Activated CD4-positive, alpha-beta T cell treated with anti-CD3 and anti-CD28 coated beads, Interleukin-10, Interleukin-2, amounts not matched to agents 100 ng/mL and 50 ng/mL, durations not matched to agents 16 hours and 8 hours (primary cell): Measurements from ENCODE around the gene BGN.

Source experiments
- DNase-seq: peaks from one replicate; pipeline ENCODE4 v3.0.0-alpha.2; 2020

The BGN gene

GRCh38 chrX:153537080-153537479, 42.3 kb downstream of the BGN start:
- DNase-seq: no peak

DNA sequence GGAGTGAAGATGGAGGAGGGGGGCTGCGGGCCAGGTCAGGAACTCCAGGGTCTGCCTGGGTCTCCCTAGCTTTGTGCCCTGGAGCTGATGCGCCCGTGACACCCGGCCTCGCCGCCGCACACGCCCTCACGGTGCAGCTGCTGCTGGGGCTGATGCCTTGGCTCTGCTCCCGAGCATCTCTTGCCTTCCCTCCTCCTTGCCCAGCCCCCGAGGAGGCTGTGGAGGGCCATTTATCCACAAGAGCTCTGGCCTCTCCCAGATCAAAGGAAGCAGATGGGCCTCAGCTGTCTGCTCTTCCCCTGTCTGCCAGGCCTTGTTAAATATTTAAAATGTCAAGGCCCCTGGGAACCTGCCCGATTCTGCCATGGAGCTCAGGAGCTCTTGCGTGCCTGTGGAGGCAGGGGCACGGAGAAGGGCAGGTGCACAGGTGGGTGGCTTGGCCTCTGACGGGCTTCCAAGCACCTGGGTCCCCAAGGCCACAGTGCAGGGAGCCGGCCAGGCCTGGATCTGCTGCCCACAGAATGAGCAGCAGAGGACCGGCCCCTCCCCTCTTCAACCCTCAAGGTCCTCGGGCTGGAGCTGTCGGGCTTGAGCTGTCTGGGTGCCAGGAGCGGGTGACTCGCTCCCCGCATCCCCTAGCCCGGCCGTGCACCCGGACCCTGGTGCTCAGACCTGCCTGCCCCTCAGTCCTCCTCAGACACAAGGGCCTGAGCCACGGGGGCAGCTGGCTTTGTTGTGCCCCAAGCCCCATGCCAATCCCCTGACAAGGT, 42.9 kb downstream of the BGN start:
- no peak for DNase-seq

DNA sequence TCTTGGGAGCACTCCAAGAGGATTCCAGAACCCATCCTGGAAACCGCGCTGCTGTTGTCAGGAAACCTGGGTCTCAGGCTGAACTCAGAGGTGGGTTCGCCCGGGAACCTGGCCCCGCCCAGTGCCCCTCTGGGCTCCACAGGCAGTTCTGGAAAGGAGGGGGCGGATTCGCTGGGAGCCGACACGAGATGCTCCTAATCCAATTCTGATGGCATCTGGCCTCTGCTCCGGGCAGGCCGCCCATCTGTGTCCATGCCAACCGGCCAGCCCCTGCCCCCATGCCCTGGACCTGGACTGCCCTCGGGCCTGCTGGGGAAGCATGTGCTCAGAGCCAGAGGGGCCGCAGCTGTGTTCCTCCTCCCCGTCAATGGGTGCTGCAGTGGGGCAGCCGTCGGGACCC, 43.6 kb downstream of the BGN start:
- no peak for DNase-seq

GRCh38 chrX:153539171-153539978, 44.6 kb downstream of the BGN start:
- peak; percentile 68 for DNase-seq

- DNase-seq: no peak
These were observed 45.2 kb downstream of the BGN start for GRCh38 chrX:153539979-153540358.

GRCh38 chrX:153544727-153545126, 49.9 kb downstream of the BGN start:
- no peak for DNase-seq

- DNase-seq: no peak
These were observed 51.6 kb downstream of the BGN start for GRCh38 chrX:153546386-153546785.

DNA sequence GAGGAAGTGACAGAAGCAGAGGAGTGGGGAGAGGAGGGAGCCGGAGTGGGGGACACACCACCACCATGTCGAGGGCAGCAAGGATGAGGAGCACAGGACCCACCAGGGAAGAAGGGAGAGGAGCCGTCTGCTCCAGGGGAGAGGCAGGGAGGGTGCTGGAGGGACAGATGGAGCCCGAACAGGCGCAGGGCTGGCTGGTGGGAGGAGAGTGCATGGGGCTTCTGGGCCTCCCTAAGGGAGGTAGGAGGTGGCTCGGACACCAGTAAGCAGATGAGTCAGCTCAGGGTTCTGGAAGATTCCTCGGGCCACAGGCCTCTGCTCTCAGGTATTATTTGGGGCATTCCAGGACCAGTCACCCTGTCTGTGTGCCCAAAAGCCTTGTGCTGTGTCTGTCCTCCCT, 52.4 kb downstream of the BGN start:
- DNase-seq: no peak

- no peak for DNase-seq
These were observed 54.5 kb downstream of the BGN start for GRCh38 chrX:153549231-153549630.

DNA sequence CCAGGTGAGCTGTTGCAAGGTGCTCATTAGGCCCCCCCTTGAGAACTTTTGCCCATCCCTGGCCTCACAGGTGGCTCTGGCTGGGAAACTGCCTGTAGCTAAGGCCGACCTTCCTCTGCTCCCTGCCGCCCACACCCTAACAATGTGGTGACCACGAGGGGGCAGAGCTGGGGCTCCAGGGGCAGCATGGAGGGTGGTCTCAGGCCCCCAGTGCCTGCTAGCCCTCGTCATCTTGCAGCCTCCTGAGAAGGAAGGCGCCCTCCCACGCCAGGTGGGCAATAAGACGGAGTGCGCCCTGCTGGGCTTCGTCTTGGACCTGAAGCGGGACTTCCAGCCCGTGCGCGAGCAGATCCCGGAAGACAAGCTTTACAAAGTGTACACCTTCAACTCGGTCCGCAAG, 55.0 kb downstream of the BGN start:
- no peak for DNase-seq

DNA sequence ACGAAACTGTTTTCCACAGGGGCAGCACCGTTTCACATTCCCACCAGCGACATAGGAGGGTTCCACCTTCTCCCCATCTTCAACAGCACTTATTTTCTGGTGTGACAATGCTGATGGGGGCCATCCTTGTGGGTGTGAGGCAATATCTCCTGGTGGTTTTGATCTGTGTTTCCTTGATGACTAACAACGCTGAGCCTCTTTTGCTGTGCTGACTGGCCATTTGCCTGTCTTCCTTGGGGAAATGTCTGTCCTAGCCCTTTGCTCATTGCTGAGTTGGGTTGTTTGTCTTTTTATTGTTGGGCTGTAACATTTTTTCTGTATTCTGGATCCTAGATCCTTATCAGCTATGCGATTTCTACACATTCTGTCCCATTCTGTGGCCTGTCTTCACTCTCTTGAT, 56.4 kb downstream of the BGN start:
- no peak for DNase-seq

DNA sequence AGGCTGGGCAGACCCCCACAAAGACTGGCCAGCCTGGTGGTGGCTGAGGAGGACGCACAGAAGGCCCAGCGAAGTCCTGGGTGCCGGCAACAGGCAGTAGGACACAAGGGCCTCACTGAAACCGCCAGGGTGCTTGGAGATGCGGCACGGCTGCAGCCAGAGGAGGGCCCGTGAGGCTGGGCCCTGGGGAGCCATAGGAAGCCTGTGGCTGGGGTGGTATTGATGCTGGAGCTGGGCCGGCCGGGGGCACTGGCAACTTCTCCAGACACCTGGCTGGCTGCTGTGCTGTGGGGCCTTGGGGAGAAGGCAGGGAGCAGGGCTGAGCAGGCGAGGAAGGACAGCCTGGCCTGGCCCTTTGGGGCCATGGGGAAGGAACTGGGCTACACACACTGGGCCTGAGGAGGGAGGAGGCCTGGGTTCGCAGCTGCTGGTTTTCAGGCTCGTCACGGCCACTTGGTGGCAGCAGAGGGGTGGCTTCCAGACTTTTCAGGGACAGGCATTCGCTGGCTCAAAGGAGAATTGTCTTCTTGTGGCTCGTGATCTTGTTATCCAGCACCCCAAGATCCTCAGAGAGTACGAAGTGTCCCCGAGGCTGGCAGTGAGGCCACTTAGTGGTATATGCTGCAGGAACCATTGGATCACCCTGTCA, 59.9 kb downstream of the BGN start:
- peak; percentile 63 for DNase-seq

DNA sequence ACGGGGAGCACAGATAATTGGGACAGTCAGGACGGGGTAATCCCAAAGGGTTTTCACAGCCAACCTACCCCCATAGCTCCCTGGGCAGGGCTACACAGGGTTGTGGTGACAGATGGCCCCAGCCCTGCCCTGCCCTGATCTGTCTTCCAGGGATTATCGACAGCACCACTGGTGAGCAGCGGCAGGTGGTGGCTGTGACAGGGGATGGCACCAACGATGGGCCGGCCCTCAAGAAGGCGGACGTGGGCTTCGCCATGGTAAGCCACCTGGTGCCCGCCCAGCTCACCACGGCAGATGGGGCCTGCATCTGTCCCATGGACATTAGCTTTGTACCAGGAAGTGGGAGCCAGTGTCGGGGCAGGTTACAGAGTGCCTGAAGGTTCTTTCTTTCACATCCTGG, 62.0 kb downstream of the BGN start:
- DNase-seq: no peak

DNA sequence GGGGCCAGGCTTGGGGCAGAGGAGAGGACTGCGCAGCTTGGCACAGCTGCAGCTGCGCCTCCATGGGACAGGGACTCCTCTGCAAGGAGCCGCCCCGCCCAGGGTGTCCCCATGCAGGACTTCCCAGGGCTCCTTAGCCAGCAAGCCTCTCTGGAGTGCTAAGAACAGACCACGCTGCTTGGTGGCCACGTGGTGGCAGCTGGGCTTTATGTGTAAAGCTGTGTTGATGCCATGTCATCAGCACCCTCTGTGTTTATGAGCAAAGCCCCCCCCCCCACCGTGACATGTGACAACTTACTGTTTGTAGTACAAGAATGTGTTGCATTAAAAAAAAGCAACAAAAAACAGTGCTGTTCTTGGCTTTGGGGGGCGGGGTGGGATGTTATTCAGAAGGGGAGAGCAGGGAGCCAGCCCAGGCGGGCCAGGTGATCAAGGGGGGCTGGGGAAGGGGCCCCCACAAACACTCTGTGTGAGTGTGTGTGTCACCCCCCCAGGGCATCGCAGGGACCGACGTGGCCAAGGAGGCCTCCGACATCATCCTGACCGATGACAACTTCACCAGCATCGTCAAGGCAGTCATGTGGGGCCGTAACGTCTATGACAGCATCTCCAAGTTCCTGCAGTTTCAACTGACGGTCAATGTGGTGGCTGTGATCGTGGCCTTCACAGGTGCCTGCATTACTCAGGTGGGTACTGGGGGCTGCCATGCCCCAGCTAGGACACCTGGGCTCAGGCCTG, 63.0 kb downstream of the BGN start:
- no peak for DNase-seq
